ENCODE measurements around the gene TNS2. TPM values are rescaled to one million over a fixed set of nuclear protein-coding genes. Genes with fewer than 3 reads are reported as not detected.

The TNS2 gene
- total and polyA plus RNA-seq, 2 experiments from 2014 or later: 1.8 to 6.9 TPM

DNA sequence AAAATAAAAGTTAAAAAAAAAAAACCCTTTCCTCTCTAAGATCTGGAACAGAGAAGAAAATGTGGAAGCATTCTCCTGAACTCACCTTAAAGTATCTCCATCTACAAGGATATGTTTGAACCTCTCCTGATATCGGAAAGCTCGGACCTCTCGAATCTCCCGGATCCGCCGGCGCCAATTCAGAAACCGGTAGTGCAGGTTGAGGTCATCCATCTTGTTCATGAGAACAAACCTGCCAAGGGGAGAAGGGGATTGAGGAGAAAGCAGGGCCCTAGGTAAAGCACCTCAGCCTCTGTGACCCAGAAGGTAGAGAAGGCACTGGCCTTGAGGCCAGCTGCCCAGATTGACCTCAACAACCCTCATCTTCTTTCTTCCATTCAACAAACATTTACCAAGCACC is 27.2 kb downstream of the TNS2 start:
- H3K4me1 ChIP-seq (ENCODE audit: insufficient read depth): peaks cover 17% of the 10 kb centered on the region
- no peaks in the 10 kb centered on the region for H3K79me2 ChIP-seq (replicated peaks; ENCODE audit: insufficient read depth)
- no peak overlapping the region for H3K4me3 ChIP-seq
- DNase-seq (ENCODE audit: low spot score) (no peak), ATAC-seq (no peak)
- H2AFZ ChIP-seq: no peak overlapping the region
- H3K27me3 Mint-ChIP-seq (ENCODE audit: insufficient read depth, low read depth, poor library complexity): peaks cover 20% of the 10 kb centered on the region
- no peaks in the 10 kb centered on the region for H3K9me3 Mint-ChIP-seq
- H3K36me3 Mint-ChIP-seq (ENCODE audit: low read depth): peaks cover 11% of the 10 kb centered on the region
- H4K20me1 ChIP-seq (replicated peaks; ENCODE audit: insufficient read depth): no peaks in the 10 kb centered on the region
- H3K36me3 ChIP-seq (ENCODE audit: insufficient read depth): no peaks in the 10 kb centered on the region
- TF ChIP-seq ETS1 (IDR thresholded peaks at IDR 0.05): no peak
- no peak for TF ChIP-seq ZNF331 (CRISPR knock-in tag; IDR thresholded peaks at IDR 0.05; ENCODE audit: low read depth)
- TF ChIP-seq EZH2 (IDR thresholded peaks at IDR 0.05; ENCODE audit: low read depth, unreplicated experiment): no peak
- TF ChIP-seq ZNF114 (CRISPR knock-in tag; IDR thresholded peaks at IDR 0.05): no peak
- no peak for TF ChIP-seq JUNB (IDR thresholded peaks at IDR 0.05; ENCODE audit: unreplicated experiment)
- TF ChIP-seq, protein P1, sequence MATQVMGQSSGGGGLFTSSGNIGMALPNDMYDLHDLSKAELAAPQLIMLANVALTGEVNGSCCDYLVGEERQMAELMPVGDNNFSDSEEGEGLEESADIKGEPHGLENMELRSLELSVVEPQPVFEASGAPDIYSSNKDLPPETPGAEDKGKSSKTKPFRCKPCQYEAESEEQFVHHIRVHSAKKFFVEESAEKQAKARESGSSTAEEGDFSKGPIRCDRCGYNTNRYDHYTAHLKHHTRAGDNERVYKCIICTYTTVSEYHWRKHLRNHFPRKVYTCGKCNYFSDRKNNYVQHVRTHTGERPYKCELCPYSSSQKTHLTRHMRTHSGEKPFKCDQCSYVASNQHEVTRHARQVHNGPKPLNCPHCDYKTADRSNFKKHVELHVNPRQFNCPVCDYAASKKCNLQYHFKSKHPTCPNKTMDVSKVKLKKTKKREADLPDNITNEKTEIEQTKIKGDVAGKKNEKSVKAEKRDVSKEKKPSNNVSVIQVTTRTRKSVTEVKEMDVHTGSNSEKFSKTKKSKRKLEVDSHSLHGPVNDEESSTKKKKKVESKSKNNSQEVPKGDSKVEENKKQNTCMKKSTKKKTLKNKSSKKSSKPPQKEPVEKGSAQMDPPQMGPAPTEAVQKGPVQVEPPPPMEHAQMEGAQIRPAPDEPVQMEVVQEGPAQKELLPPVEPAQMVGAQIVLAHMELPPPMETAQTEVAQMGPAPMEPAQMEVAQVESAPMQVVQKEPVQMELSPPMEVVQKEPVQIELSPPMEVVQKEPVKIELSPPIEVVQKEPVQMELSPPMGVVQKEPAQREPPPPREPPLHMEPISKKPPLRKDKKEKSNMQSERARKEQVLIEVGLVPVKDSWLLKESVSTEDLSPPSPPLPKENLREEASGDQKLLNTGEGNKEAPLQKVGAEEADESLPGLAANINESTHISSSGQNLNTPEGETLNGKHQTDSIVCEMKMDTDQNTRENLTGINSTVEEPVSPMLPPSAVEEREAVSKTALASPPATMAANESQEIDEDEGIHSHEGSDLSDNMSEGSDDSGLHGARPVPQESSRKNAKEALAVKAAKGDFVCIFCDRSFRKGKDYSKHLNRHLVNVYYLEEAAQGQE (IDR thresholded peaks at IDR 0.05; ENCODE audit: unreplicated experiment): no peak
- TF ChIP-seq, protein P2, sequence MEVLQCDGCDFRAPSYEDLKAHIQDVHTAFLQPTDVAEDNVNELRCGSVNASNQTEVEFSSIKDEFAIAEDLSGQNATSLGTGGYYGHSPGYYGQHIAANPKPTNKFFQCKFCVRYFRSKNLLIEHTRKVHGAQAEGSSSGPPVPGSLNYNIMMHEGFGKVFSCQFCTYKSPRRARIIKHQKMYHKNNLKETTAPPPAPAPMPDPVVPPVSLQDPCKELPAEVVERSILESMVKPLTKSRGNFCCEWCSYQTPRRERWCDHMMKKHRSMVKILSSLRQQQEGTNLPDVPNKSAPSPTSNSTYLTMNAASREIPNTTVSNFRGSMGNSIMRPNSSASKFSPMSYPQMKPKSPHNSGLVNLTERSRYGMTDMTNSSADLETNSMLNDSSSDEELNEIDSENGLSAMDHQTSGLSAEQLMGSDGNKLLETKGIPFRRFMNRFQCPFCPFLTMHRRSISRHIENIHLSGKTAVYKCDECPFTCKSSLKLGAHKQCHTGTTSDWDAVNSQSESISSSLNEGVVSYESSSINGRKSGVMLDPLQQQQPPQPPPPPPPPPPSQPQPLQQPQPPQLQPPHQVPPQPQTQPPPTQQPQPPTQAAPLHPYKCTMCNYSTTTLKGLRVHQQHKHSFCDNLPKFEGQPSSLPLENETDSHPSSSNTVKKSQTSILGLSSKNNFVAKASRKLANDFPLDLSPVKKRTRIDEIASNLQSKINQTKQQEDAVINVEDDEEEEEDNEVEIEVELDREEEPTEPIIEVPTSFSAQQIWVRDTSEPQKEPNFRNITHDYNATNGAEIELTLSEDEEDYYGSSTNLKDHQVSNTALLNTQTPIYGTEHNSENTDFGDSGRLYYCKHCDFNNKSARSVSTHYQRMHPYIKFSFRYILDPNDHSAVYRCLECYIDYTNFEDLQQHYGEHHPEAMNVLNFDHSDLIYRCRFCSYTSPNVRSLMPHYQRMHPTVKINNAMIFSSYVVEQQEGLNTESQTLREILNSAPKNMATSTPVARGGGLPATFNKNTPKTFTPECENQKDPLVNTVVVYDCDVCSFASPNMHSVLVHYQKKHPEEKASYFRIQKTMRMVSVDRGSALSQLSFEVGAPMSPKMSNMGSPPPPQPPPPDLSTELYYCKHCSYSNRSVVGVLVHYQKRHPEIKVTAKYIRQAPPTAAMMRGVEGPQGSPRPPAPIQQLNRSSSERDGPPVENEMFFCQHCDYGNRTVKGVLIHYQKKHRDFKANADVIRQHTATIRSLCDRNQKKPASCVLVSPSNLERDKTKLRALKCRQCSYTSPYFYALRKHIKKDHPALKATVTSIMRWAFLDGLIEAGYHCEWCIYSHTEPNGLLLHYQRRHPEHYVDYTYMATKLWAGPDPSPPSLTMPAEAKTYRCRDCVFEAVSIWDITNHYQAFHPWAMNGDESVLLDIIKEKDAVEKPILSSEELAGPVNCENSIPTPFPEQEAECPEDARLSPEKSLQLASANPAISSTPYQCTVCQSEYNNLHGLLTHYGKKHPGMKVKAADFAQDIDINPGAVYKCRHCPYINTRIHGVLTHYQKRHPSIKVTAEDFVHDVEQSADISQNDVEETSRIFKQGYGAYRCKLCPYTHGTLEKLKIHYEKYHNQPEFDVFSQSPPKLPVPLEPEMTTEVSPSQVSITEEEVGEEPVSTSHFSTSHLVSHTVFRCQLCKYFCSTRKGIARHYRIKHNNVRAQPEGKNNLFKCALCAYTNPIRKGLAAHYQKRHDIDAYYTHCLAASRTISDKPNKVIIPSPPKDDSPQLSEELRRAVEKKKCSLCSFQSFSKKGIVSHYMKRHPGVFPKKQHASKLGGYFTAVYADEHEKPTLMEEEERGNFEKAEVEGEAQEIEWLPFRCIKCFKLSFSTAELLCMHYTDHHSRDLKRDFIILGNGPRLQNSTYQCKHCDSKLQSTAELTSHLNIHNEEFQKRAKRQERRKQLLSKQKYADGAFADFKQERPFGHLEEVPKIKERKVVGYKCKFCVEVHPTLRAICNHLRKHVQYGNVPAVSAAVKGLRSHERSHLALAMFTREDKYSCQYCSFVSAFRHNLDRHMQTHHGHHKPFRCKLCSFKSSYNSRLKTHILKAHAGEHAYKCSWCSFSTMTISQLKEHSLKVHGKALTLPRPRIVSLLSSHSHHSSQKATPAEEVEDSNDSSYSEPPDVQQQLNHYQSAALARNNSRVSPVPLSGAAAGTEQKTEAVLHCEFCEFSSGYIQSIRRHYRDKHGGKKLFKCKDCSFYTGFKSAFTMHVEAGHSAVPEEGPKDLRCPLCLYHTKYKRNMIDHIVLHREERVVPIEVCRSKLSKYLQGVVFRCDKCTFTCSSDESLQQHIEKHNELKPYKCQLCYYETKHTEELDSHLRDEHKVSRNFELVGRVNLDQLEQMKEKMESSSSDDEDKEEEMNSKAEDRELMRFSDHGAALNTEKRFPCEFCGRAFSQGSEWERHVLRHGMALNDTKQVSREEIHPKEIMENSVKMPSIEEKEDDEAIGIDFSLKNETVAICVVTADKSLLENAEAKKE (CRISPR knock-in tag; IDR thresholded peaks at IDR 0.05): no peak
- TF ChIP-seq POLR2AphosphoS5 (IDR thresholded peaks at IDR 0.05; ENCODE audit: low read depth): no peak
- TF ChIP-seq STAT1 (IDR thresholded peaks at IDR 0.05; ENCODE audit: unreplicated experiment): no peak
- TF ChIP-seq EZH2phosphoT487 (IDR thresholded peaks at IDR 0.05; ENCODE audit: unreplicated experiment): no peak
- peak overlapping the region; percentile 48; the same call in 2 of the 3 replicates for H3K4me3 Mint-ChIP-seq
- H3F3A ChIP-seq (replicated peaks; ENCODE audit: low read depth): peaks cover 16% of the 10 kb centered on the region; the same call in 1 of the 2 replicates
- H3K4me1 Mint-ChIP-seq: peaks cover 20% of the 10 kb centered on the region
- H3K4me2 ChIP-seq: no peak overlapping the region
- H3K27ac ChIP-seq (ENCODE audit: low read depth): no peak overlapping the region
- H3K9me2 ChIP-seq (ENCODE audit: insufficient read depth): no peaks in the 10 kb centered on the region
- H3K27ac Mint-ChIP-seq: no peak overlapping the region
- peaks cover 20% of the 10 kb centered on the region for H3K27me3 ChIP-seq (ENCODE audit: insufficient read depth)

All from GM23338 (cell line).